Measurements from ENCODE around the gene AVP.
A peak's percentile ranks its signal among the peaks of the same experiment; 100 is the strongest.
"Not testable (repeated sequence)": the region's sequence is repeated elsewhere in the genome, so short reads cannot be mapped to it uniquely, and the experiment has no call there.

Gene AVP

DNA sequence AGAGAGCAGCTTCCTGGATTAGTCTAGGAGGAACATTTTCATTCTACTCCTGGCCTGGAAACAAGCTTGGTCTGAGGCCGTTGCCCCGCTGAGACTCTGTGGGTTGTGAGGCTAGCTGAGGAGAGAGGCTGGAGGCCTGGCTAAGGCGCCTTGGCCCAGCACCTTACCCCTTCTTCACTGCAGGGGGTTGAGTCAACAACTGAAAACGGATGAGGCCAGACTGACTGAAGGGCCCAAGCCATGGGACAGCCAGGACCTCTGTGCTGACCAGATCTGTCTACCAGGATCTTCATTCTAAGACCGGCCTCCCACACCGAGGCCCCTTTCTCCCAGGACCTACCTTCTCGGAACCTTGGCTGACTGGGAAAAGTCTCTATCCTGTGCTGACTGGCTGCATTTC lies 3.5 kb upstream of the AVP start:
- intact Hi-C loops (cut with DNase I), result no loop called here

DNA sequence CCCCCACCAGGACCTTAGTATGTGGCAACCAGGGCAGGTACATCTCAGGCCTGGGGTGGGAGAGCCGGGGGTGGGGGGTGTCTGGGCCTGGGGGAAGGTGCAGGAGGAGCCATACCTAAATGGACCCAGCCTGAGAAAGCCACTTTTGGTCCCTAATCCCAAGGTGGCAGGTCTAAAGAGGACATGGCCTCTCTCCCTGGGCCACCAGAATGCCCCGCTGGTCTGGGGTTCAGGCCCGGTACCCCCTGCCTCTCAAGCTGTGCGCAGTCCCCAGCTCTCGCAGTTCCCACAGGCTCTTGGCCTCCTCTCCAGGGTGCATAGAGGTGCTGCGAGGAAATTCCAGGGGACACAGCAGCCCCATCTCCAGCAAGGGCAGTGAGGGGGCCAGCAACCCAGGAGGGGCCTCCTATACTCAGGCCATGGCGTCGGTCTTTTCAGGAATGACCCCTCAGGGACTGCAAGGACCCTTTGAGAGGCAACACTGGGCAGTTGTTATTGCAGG lies 1.1 kb upstream of the AVP start:
- intact Hi-C loops (cut with DNase I), result no loop called here
- DNase-seq, result peak in 2 of 10 donors; percentile 20 to 56

More for the DNA sequence above, 3.5 kb upstream of the AVP start:
- DNase-seq, result peak in 2 of 10 donors; percentile 21 to 50

DNA sequence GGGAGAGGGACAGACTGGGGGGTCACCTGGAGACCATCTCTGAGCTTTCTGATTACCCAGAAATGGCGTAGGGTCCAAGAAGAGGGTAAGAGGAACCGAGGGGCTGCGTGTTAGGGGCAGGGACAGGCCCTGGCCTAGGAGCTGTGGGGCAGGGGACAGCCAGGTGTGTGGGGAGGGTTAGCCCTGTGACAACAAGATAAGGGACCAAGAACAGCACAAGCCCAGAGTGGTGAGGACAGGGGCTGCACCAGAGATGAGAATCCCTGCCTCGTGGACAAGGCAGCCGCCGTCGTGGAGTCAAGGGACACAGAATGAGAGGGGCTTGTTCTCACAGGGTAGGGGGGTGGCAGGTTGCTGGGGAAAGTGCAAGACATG lies 449 bp upstream of the AVP start:
- intact Hi-C loops (cut with DNase I), result no loop called here
- DNase-seq, result peak in 2 of 10 donors; percentile 60

DNA sequence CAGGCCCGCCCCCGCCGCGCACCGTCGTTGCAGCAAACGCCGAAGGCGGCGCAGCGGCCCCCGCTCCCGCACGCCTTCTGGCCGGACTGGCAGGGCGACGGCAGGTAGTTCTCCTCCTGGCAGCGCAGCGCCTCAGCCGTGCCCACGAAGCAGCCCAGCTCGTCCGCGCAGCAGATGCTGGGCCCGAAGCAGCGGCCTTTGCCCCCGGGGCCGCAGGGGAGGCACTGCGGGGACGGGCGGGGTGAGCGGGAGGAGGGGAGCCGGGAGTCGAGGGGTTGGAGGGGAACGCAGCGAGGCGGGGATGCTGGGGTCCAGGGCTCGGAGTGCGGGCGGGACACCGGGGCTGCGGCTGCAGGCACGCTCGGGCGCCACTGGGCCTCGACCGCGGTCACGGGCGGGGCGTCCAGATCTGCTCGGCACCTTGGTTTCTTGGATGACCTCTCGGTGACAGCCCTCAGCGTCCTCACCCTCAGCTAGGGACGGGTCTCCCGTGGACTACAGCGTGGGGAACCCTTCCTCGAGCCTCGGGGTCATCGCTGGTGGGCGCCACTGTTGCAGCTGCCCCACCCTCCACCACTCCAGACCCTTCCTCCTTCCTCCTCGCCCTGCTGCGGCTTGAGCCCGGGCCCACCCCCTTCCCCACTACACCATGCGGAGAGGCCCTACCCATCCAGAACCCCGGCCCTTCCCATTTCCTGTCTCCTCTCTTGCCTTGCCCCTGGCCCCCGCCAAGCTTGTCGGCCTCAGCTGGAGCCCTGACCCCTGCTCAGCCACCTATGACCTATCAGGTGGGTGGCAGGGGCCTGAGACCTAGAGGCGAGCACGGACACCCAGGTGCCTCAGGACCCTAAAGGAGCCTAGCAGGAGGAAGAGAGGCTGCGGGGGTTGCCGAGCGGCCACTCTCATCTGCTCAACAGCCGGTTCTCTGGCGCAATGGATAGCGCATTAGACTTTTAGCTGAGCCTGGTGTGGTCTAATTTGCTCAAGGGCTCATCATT lies 1.3 kb downstream of the AVP start:
- intact Hi-C loops (cut with DNase I), result no loop called here
- peak in 2 of 10 donors; percentile 77 for DNase-seq

DNA sequence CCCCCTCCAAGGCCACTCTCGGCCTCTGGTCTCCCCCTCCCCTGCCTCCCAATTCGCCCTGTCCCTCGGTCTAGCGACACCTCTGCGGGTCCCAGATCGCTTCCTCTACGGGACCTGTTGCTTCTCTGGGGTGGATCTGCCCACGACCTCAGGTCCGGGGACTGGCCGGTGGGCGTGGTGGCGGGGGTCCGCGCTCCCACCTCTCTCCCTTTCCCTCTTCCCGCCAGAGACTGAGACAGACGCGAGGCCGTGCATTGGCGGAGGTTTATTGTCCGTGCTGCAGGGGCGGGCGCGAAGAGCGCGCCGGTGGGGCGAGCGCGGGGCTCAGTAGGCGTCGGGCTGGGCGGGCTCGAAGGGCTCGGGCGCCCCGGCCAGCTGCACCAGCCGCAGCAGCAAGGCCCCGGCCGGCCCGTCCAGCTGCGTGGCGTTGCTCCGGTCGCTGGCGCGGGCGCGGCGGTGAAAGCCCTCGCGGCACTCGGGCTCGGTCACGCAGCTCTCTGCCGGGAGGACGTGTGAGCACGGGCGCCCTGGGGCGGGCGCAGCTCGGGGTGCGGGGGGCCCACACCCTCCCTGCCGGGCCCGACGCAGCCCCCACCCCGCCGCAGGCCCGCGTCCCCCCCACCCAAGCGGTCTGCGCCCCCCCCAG lies 2.1 kb downstream of the AVP start:
- DNase-seq, result peak in 2 of 10 donors; percentile 33 to 58
- intact Hi-C loops (cut with DNase I), result no loop called here

DNA sequence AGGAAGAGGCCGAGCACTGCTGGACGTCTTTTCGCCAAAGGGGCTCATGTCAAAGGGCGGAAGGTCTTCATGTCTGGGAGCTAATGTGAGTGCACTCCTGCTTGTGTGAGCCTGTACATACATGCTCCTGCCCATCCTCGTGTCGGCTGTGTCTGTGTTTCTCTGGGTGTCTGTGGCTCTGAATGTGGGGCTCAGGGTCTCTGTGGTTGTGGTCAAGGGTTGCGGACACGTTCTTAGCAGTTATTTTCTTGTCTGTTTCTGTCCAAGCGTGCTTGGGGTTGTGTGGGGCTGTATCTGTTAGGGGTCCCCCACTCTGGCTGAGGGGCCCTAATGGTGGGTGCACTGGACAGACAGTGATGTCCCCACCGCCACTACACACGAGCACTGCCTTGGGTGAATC lies 2.9 kb downstream of the AVP start:
- intact Hi-C loops (cut with DNase I), result no loop called here

DNA sequence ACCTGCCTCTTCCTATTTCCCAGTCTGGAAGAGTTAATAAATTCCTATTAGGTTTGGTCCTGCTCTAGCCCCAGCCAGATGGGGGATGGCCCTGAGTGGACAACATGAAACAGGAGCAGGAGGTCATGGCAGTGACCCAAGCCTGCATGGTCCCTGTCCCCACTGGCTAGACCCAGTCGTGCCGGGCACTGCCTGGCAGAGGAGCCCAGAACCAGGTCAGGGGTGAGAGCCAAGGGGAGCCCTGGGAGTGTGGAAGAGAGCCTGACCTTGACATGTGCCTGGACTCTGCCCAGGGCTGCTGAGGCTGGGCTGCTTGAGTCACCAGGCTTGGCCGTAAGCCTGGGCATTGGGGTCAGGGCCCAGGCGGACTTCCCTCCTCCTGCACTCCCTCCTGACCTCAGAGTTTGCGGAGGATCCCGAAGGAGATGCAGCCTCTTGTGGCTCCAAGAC lies 3.6 kb downstream of the AVP start:
- intact Hi-C loops (cut with DNase I), result no loop called here
- DNase-seq, result peak in 3 of 10 donors; percentile 28 to 85 (median 38)

More for the DNA sequence above, 2.9 kb downstream of the AVP start:
- peak in 1 of 10 donors; percentile 63 for DNase-seq

DNA sequence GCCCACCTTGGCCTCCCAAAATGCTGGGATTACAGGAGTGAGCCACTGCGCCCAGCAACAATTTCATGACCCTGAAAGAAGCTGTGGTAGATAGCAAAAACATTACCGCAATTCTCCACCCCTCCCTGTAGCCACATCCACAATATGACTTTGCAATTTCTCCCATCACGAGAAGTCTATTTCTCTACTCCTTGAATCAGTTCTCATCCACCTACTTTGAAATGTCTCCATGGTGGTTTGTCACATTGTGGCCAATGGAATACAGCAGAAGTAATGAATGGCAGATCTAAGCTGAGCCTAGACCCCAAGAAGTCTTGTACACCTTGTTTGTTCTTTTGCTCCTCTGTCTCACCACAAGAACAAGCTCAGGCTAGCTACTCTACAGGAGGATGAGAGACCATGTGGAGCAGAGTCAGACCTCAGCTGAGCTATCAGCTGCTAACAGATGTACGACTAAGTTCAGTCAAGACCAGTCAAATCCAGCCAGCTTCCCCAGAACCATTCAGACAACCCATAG lies 6.8 kb downstream of the AVP start:
- intact Hi-C loops (cut with DNase I), result no loop called here
- peak in 1 of 10 donors; percentile 11 for DNase-seq

DNA sequence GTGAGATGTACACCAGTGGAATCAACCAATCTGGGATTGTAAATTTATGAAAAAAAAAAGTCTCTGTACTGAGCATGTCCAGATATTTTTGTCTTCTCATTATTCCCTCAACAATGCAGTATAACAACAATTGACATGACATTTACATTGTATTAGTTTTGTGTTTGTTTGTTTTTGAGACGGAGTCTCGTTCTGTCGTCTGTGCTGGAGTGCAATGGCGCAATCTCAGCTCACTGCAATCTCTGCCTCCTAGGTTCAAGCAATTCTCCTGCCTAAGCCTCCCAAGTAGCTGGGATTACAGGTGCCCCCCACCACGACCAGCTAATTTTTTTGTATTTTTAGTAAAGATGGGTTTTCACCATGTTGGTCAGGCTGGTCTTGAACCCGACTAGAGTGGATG lies 9.2 kb downstream of the AVP start:
- peak in 1 of 10 donors; percentile 17 for DNase-seq
- intact Hi-C loops (cut with DNase I), result not testable (repeated sequence)

DNA sequence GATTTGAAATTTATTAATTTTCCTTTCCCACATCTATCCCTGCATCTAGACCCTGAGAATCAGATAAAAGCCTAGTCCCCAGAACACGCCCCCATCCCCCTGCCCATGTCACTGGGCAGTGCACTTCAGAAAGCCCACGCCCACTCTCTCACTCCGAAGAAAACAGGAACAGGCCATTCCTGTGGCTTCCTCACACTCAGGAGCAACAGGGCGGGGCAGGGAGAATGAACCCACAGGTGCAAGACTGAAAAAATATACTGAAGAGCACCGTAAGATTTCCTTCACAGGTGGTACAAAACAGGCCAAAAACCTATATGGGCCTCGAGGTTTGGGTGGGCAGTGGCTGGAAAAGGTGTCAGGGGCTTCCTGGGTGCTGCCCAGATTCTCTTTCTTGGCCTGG lies 9.7 kb downstream of the AVP start:
- DNase-seq, result peak in 2 of 10 donors; percentile 18
- intact Hi-C loops (cut with DNase I), result no loop called here

DNA sequence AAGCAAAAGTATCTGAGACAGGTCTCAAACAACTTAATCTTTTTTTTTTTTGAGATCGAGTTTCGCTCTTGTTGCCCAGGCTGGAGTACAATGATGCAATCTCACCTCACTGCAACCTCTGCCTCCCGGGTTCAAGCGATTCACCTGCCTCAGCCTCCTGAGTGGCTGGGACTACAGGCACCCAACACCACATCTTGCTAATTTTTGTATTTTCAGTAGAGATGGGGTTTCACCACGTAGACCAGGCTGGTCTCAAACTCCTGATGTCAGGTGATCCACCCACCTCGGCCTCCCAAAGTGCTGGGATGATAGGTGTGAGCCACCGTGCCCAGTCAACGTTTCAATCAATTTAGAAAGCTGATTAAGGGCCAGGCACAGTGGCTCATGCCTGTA lies 11.3 kb downstream of the AVP start:
- peak in 1 of 10 donors; percentile 8 for DNase-seq
- intact Hi-C loops (cut with DNase I), result not testable (repeated sequence)

DNA sequence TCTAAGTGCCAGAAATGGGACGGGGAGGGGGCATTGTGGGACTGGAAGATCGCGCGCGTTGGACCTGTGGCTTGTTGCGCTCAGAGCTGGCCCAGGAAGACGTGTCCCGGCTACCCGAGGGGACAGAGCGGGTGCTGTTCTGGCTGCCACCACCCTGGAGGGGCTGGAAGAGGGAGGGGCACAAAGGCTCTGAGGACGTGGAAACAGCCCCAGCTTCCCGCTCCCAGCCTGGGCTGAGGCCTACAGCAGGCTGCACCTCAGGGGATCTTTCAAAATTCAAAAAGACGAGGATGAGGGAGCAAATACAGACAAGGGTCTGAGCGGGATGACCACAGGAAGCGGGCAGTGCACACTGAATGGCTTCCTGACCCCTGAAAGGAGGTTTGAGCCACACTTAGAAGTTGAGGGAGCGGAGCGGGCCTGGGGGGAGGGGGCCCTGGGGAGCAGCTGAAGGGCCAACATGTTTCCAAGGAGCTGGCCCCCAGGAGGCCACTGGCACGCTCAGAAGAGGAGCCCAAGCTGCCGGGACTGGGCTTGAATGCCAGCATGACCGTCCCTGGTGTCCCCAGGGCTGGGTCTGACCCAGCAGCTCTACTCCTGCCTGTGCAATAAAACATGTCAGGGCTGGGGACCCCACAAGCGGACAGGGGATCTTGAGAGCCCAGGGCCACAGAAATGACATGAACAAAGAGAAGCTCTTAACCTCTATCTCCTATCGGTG lies 11.8 kb downstream of the AVP start:
- peak in 2 of 10 donors; percentile 57 to 61 for DNase-seq
- intact Hi-C loops (cut with DNase I), result no loop called here

DNA sequence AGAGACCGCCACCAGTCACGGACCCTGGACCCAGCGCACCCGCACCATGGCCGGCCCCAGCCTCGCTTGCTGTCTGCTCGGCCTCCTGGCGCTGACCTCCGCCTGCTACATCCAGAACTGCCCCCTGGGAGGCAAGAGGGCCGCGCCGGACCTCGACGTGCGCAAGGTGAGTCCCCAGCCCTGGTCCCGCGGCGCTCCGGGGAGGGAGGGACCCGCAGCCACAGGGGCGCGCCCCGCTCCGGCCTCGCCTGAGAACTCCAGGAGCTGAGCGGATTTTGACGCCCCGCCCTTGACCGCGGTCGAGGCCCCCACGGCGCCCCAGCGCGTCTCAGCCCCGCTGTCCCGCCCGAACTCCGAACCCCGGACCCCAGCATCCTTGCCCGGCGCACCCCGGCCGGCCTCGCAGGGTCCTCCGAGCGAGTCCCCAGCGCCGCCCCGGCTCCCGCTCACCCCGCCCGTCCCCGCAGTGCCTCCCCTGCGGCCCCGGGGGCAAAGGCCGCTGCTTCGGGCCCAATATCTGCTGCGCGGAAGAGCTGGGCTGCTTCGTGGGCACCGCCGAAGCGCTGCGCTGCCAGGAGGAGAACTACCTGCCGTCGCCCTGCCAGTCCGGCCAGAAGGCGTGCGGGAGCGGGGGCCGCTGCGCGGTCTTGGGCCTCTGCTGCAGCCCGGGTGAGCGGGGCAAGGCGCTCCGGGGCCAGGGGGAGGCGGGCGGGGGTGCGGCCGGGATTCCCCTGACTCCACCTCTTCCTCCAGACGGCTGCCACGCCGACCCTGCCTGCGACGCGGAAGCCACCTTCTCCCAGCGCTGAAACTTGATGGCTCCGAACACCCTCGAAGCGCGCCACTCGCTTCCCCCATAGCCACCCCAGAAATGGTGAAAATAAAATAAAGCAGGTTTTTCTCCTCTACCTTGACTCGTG lies 12.7 kb downstream of the AVP start, which contains the start of gene OXT:
OXT (plus strand) TSS at position 11 of the 920 bp plus-strand sequence; CDS start at position 47, 36 bp downstream.
- peak in 1 of 10 donors; percentile 72 for DNase-seq
- intact Hi-C loops (cut with DNase I), result no loop called here

DNA sequence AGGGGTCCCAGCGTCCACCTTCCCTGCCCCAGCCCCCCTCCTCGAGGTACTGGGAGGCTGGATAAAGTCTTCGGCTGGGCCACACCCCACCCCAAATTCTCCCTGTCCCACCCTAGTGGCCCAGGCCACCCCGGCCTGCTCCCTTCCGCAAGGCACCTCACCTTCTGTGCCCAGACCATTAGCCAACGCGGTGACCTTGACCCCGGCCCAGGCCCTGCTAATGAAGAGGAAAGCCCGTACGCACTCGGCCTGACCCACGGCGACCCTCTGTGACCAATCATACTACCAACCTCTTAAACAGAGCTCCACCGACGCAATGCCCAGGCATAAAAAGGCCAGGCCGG lies 13.3 kb downstream of the AVP start:
- intact Hi-C loops (cut with DNase I), result no loop called here
- DNase-seq, result no peak

DNA sequence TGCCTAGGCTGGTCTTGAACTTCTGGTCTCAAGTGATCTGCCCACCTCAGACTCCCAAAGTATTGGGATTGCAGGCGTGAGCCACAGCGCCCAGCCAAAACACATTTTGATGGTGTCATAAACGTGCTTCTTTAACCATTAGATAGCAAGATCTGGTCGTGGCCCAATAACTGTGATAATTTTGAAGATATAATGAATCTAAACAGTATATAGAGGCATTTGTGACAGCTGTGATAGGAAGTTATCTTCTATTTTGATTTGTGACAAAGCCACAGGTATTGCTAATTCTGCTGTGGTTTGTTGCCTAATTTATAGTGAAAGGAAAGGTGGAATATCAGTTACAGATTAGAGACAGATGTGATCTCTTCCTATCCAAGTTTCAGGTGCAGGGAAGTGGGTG lies 13.8 kb downstream of the AVP start:
- DNase-seq, result peak in 1 of 10 donors; percentile 10
- intact Hi-C loops (cut with DNase I), result no loop called here

DNA sequence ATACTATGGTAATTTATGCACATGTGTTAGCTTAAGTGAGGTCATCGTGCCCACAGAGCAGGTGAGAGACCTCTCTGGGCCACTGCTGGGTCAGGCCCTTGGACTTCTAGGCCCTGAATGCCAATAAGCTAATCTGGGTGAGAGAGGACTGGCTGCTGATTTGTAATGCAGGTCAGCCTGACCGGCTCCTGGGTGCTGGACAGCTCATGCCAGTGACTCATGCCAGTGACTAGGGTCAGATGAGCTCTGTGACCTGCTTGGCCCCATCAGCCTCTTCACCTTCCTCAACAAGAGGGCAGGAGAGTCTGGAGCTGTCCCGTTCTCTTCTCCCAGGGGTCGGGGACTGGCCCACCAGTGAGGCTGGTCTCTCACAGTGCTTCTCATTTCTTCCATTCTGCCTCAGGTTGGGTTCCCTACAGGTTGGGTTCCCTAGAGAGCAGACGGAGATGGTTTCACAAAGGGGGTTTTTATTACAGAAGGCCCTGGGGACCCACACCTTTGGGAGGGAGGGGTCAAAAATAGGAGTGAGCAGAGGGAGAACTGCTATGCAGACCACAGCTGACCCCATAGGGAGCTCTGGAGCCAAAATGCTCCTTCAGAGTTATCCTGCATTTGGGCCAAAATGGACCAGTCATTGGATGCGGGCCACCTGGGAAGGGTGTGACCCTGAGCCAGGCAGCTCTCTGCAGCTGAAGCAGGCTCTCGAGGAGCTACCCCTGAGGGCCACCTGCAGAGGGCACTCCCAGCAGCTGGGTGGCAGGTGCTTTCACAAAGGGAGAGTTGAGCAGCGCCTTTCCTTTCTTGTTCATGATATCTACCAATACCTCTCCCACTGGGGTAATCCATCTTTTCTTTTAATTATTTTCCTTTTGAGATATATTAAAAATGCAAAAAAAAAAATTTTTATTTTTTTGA lies 15.3 kb downstream of the AVP start:
- DNase-seq, result peak in 1 of 10 donors; percentile 75
- intact Hi-C loops (cut with DNase I), result no loop called here

DNA sequence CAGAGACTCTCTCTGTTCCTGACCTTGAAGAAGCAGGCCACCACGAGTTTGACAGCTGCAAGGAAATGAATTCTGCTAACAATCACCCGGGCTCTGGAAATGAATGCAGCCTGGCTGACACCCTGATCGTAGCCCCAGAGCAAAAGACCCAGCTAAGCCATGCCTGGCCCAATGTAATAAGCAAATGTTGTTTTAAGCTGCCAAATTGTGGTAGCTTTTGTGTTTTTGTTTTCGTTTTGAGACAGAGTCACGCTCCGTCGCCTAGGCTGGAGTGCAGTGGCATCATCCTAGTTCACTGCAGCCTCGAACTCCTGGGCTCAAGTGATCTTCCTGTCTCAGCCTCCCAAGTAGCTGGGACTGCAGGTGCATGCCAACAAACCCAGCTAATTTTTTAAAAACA lies 16.4 kb downstream of the AVP start:
- intact Hi-C loops (cut with DNase I), result no loop called here

More for the DNA sequence above, 16.4 kb downstream of the AVP start:
- DNase-seq, result peak in 1 of 10 donors; percentile 43
